ENCODE data around the gene PIPOX. TPM values are rescaled to one million over a fixed set of nuclear protein-coding genes. Genes with fewer than 3 reads are reported as not detected.
A peak's percentile ranks its signal among the peaks of the same experiment; 100 is the strongest.

Gene PIPOX
- total and polyA plus RNA-seq, 2 donors (not counting 1 experiment from before 2014, with no cell fraction given) = 0.20 to 0.83 TPM

DNA sequence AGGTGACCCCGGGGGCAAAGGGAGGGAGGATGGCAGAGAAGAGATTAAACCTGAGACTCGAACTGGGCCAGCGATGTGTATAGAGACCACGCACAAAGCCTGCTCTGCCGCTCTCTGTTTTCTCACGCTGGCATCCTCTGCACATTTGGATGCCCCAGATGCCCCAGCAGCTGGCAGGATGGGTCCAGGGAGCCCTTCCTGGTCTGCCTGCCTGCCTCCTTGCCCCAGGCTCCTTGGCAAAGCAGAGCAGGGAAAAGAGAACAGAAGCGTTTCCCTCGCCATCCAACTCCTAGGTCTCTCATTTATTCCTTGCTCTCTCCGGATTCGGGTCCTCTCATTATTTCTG is 5.2 kb upstream of the PIPOX start:
- Histone ChIP-seq H3K27me3 (ENCODE audit: control insufficient read depth, insufficient read depth, low read length) (peaks cover 42% of the 10 kb centered on the region), H3K27ac (ENCODE audit: insufficient read depth, low read length) (no peak overlapping the region)
- TF ChIP-seq, protein P1, sequence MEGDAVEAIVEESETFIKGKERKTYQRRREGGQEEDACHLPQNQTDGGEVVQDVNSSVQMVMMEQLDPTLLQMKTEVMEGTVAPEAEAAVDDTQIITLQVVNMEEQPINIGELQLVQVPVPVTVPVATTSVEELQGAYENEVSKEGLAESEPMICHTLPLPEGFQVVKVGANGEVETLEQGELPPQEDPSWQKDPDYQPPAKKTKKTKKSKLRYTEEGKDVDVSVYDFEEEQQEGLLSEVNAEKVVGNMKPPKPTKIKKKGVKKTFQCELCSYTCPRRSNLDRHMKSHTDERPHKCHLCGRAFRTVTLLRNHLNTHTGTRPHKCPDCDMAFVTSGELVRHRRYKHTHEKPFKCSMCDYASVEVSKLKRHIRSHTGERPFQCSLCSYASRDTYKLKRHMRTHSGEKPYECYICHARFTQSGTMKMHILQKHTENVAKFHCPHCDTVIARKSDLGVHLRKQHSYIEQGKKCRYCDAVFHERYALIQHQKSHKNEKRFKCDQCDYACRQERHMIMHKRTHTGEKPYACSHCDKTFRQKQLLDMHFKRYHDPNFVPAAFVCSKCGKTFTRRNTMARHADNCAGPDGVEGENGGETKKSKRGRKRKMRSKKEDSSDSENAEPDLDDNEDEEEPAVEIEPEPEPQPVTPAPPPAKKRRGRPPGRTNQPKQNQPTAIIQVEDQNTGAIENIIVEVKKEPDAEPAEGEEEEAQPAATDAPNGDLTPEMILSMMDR (conservative IDR thresholded peaks at IDR 0.05 in 1 of 2, IDR thresholded peaks at IDR 0.05 in 1 of 2; ENCODE audit: low read depth in 1 of 2, low read length in 2 of 2) = no peak
- TF ChIP-seq EZH2 (IDR thresholded peaks at IDR 0.05; ENCODE audit: low read length, missing control alignments) = no peak

DNA sequence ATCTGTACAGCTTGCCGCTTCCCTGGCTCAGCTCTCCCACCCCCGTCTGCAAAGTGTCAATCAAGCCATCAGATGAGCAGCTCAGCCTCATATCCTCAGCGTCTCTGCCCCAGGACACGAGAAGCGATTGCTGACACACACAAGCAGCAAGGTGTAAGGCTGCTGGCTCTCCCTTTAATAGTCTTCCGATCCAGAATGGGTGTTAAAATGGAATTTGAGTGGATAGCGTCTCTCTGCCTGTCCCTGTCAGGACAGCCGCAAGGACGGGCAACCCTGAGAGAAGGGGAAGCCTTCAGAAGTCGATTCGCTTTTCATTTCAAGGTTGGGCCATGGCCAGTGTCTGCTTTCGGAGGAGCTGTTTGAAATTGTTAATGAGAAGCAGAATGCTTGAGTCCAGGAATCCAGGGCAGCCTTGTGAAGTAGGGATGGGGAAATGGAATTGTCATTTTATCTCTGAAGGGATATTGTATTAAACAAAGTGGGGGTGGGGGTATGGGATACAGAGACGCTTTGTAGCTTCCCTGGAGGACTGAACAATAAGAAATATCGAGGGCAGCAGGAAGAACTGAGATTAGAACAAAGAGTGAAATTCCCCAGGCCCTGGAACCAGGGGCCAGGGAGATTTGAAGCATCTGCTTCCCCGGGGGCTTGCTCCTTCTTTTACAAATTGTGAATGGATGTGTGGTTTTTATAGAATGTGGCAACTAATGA is 4.7 kb upstream of the PIPOX start:
- Histone ChIP-seq H3K4me3 (replicated peaks in 1 of 4; ENCODE audit: control extremely low read depth in 1 of 4, insufficient read depth in 1 of 4, low read depth in 3 of 4, low read length in 4 of 4) (no peak overlapping the region), H3K27ac (ENCODE audit: insufficient read depth, low read length) (no peak overlapping the region), H3K9me3 (ENCODE audit: control insufficient read depth, insufficient read depth, low read depth, low read length) (no peaks in the 10 kb centered on the region), H3K27me3 (ENCODE audit: control insufficient read depth, insufficient read depth, low read length) (peaks cover 37% of the 10 kb centered on the region), H3K4me2 (ENCODE audit: extremely low read depth, insufficient read depth, low read length) (no peak overlapping the region), H3K9ac (ENCODE audit: insufficient read depth, low read length) (no peak overlapping the region), H3K4me1 (ENCODE audit: control insufficient read depth, extremely low read depth, insufficient read depth, low read length) (no peaks in the 10 kb centered on the region), H3K36me3 (ENCODE audit: control insufficient read depth, insufficient read depth, low read length) (no peaks in the 10 kb centered on the region), H2AFZ (ENCODE audit: low read length) (no peak overlapping the region), H3K79me2 (ENCODE audit: control insufficient read depth, insufficient read depth, low read length) (no peaks in the 10 kb centered on the region), H4K20me1 (ENCODE audit: control insufficient read depth, extremely low read depth, insufficient read depth, low read length) (no peaks in the 10 kb centered on the region)
- DNase-seq (ENCODE audit: low read depth in 2 of 2) = no peak
- TF ChIP-seq, protein P1 (conservative IDR thresholded peaks at IDR 0.05 in 1 of 2, IDR thresholded peaks at IDR 0.05 in 1 of 2; ENCODE audit: low read depth in 1 of 2, low read length in 2 of 2) = no peak
- TF ChIP-seq EZH2 (IDR thresholded peaks at IDR 0.05; ENCODE audit: low read length, missing control alignments) = no peak

More for the DNA sequence above, 5.2 kb upstream of the PIPOX start:
- Histone ChIP-seq H4K20me1 (ENCODE audit: control insufficient read depth, extremely low read depth, insufficient read depth, low read length) (no peaks in the 10 kb centered on the region), H3K79me2 (ENCODE audit: control insufficient read depth, insufficient read depth, low read length) (no peaks in the 10 kb centered on the region), H3K36me3 (ENCODE audit: control insufficient read depth, insufficient read depth, low read length) (no peaks in the 10 kb centered on the region), H3K9me3 (ENCODE audit: control insufficient read depth, insufficient read depth, low read depth, low read length) (no peaks in the 10 kb centered on the region), H3K4me3 (replicated peaks in 1 of 4; ENCODE audit: control extremely low read depth in 1 of 4, insufficient read depth in 1 of 4, low read depth in 3 of 4, low read length in 4 of 4) (no peak overlapping the region), H3K4me2 (ENCODE audit: extremely low read depth, insufficient read depth, low read length) (no peak overlapping the region), H3K9ac (ENCODE audit: insufficient read depth, low read length) (no peak overlapping the region), H2AFZ (ENCODE audit: low read length) (no peak overlapping the region), H3K4me1 (ENCODE audit: control insufficient read depth, extremely low read depth, insufficient read depth, low read length) (no peaks in the 10 kb centered on the region)
- DNase-seq (ENCODE audit: low read depth in 2 of 2) = no peak

DNA sequence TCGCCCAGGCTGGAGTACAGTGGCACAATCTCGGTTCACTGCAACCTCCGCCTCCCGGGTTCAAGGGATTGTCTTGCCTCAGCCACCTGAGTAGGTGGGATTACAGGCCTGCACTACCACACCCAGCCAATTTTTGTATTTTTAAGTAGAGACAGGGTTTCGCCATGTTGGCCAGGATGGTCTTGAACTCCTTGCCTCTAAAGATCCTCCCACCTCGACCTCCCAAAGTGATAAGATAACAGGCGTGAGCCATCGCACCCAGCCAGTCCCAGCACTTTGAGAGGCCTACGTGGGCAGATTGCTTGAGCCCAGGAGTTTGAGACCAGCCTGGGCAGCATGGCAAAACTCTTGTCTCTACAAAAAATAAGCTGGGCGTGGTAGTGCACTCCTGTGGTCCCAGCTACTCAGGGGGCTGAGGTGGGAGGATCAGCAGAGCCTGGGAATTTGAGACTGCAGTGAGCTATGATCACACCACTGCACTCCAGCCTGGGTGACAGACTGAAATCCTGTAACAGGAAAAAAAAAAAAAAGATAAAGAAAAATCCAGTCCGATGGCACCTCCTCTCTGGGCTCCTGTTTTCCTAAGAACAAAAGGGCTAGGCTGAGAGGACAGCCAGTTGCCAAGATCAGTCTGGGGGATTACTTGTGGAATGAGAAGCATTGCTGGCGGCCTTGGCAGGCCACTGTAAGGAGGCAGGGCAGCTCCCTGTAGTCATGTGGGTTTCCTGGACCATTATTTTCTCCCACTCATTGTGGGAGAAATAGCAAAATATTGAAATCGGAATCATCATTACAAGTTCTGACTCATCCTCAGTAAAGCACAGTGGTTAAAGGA is 3.0 kb upstream of the PIPOX start:
- no peak overlapping the region for H2AFZ ChIP-seq (ENCODE audit: low read length)
- no peak overlapping the region for H3K27ac ChIP-seq (ENCODE audit: insufficient read depth, low read length)
- H3K4me2 ChIP-seq (ENCODE audit: extremely low read depth, insufficient read depth, low read length) = no peak overlapping the region
- no peaks in the 10 kb centered on the region for H3K9me3 ChIP-seq (ENCODE audit: control insufficient read depth, insufficient read depth, low read depth, low read length)
- TF ChIP-seq, protein P1 (conservative IDR thresholded peaks at IDR 0.05 in 1 of 2, IDR thresholded peaks at IDR 0.05 in 1 of 2; ENCODE audit: low read depth in 1 of 2, low read length in 2 of 2) = no peak
- no peak for TF ChIP-seq EZH2 (IDR thresholded peaks at IDR 0.05; ENCODE audit: low read length, missing control alignments)
- H3K27me3 ChIP-seq (ENCODE audit: control insufficient read depth, insufficient read depth, low read length) = peaks cover 29% of the 10 kb centered on the region
- H3K4me1 ChIP-seq (ENCODE audit: control insufficient read depth, extremely low read depth, insufficient read depth, low read length) = no peaks in the 10 kb centered on the region
- no peaks in the 10 kb centered on the region for H4K20me1 ChIP-seq (ENCODE audit: control insufficient read depth, extremely low read depth, insufficient read depth, low read length)
- H3K79me2 ChIP-seq (ENCODE audit: control insufficient read depth, insufficient read depth, low read length) = no peaks in the 10 kb centered on the region
- no peak overlapping the region for H3K4me3 ChIP-seq (replicated peaks in 1 of 4; ENCODE audit: control extremely low read depth in 1 of 4, insufficient read depth in 1 of 4, low read depth in 3 of 4, low read length in 4 of 4)
- no peak overlapping the region for H3K9ac ChIP-seq (ENCODE audit: insufficient read depth, low read length)
- DNase-seq (ENCODE audit: low read depth in 2 of 2) = peak; percentile 5 to 95
- H3K36me3 ChIP-seq (ENCODE audit: control insufficient read depth, insufficient read depth, low read length) = no peaks in the 10 kb centered on the region

Measured in fibroblast of lung (primary cell).